Colonic mucosa (tissue), 4 donors: ENCODE results near the gene DLL4. TPM values are rescaled to one million over a fixed set of nuclear protein-coding genes. Genes with fewer than 3 reads are reported as not detected.

Source experiments
- DNase-seq: peaks from one replicate; pipeline ENCODE4 v3.0.0-alpha.2; 2020
- H3K27ac ChIP-seq: fragments of 200-600 bp; one replicate; pipeline ENCODE4 v1.8.0; 2021
- H3K27me3 ChIP-seq: fragments of 200-600 bp; one replicate; pipeline ENCODE4 v1.8.0; 2021
- H3K36me3 ChIP-seq: fragments of 200-600 bp; one replicate; pipeline ENCODE4 v1.8.0; 2021
- H3K4me1 ChIP-seq: fragments of 200-600 bp; one replicate; pipeline ENCODE4 v1.8.0; 2021; ENCODE audit warnings: mild to moderate bottlenecking
- H3K4me3 ChIP-seq: fragments of 200-600 bp; one replicate; pipeline ENCODE4 v1.8.0; 2021
- H3K9ac ChIP-seq, 2 donors: one replicate each; pipeline ENCODE4 v1.7.0; 2013; ENCODE audit warnings: control low read depth in 2 of 2, low read depth in 2 of 2, low read length in 2 of 2
- H3K9me3 ChIP-seq: fragments of 200-600 bp; one replicate; pipeline ENCODE4 v1.8.0; 2021
- intact Hi-C: fragments of 100-400 bp; cut with DNase I; formaldehyde crosslinking; loops from one replicate; pipeline ENCODE4 v1.14.1; 2022
- total RNA-seq, 2 donors: library from RNA; stranded (reverse); fragmentation: NEBNext Ultra II Directional in 1 of 2; extraction: Animal tissue kit (Norgen Biotek cat#: 25700) in 1 of 2; gene quantifications; one replicate each; pipeline ENCODE4 v1.2.1, GENCODE V29; 2021
- TF ChIP-seq, protein P1 (sequence below): fragments of 200-600 bp; IDR thresholded peaks from one replicate; pipeline ENCODE4 v1.8.0; 2022; ENCODE audit warnings: antibody characterized with exemption, mild to moderate bottlenecking
- donor health status: healthy.
- donor health status: DM: no; HTN: no; CAD: no.
- donor health status: DM: no; HTN: no; CAD: no.

Gene DLL4
- total RNA-seq, 2 donors from 2014 or later: 18.5 to 21.6 TPM

DNA sequence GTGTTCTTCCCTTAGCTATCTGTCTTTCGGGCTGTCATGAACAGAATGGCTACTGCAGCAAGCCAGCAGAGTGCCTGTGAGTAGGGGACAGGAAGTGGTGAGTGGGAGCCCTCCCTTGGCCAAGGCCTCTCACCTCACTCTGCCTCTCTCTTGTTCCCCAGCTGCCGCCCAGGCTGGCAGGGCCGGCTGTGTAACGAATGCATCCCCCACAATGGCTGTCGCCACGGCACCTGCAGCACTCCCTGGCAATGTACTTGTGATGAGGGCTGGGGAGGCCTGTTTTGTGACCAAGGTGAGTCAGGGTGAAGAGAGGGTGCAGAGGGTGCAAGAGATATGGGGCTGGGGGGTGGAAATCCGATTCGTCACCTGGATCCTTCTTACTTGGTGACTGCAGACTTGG lies 3.0 kb downstream of the DLL4 start:
- peak; percentile 50 for DNase-seq
- TF ChIP-seq, protein P1, sequence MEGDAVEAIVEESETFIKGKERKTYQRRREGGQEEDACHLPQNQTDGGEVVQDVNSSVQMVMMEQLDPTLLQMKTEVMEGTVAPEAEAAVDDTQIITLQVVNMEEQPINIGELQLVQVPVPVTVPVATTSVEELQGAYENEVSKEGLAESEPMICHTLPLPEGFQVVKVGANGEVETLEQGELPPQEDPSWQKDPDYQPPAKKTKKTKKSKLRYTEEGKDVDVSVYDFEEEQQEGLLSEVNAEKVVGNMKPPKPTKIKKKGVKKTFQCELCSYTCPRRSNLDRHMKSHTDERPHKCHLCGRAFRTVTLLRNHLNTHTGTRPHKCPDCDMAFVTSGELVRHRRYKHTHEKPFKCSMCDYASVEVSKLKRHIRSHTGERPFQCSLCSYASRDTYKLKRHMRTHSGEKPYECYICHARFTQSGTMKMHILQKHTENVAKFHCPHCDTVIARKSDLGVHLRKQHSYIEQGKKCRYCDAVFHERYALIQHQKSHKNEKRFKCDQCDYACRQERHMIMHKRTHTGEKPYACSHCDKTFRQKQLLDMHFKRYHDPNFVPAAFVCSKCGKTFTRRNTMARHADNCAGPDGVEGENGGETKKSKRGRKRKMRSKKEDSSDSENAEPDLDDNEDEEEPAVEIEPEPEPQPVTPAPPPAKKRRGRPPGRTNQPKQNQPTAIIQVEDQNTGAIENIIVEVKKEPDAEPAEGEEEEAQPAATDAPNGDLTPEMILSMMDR: no peak
- Histone ChIP-seq H3K4me3 (peak overlapping the region; percentile 52), H3K4me1 (peaks cover 12% of the 10 kb centered on the region), H3K9me3 (no peaks in the 10 kb centered on the region), H3K27me3 (peaks cover 15% of the 10 kb centered on the region), H3K36me3 (peaks cover 13% of the 10 kb centered on the region), H3K27ac (peak overlapping the region; percentile 71), H3K9ac (peak overlapping the region; percentile 38 to 93)
- intact Hi-C loops: no loop called here

DNA sequence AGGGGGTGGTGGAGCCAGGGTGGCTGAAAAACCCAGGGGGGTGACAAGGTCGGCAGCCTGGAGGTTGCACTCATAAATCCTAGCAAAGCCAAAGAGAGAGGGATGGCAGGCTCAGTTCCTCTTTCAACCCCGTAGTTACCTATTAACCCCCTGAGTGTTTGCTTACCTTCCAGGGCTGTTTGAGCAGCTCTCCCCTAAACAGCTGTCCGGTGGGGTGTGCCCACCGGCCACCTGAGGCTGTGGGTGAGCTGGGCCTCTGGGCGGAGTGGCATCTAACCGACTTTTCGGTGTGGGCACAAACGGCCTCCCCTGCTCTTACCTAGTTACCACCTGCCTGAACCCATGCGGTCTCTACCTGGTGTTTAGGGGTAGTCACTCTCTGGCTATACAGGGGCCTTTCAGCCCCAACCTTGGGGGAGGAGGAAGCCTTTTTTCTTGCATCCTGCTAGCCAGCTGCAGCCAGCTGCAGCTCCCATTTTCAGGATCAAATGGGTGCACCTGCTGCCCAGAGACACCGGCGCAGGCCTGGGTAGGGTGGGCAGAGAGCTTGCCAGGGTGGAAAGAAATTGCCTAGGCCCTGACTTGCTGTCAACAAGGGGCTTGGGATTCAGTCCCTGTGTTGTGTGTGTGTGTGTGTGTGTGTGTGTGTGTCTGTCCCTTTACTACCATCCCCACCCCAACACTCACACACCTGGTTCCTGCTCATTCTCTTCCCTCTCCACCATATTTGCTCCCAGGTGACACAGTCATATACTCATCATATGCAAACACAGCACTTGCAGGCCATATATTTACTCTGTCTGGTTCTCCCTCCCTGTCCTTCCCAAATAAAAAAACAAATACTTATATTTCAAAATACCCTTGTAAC lies 3.7 kb downstream of the DLL4 start:
- H3K27me3 ChIP-seq: peaks cover 9% of the 10 kb centered on the region
- peaks cover 9% of the 10 kb centered on the region for H3K4me1 ChIP-seq
- peak overlapping the region; percentile 52 for H3K4me3 ChIP-seq
- intact Hi-C loops: no loop called here
- TF ChIP-seq, protein P1: no peak
- peak; percentile 83 for DNase-seq
- peak overlapping the region; percentile 71 for H3K27ac ChIP-seq
- H3K36me3 ChIP-seq: peaks cover 13% of the 10 kb centered on the region
- H3K9me3 ChIP-seq: no peaks in the 10 kb centered on the region
- peak overlapping the region in 1 of 2 donors; percentile 93 for H3K9ac ChIP-seq

DNA sequence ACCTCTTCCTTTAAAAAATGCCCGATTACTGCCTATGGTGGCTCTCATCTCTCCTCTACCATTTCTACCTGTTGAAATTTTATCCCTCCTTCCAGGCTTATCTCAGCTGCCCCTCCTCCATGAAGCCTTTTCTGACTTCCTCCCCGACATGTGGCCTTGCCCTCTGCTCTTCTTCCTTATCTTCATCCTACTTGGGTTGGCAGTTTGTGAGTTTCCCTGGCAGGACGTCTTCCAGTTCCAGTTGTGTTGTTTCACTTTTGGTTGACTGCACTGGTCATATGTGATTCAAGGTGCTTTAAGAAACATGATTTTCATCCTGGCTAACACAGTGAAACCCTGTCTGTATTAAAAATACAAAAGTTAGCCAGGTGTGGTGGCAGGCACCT lies 4.4 kb downstream of the DLL4 start:
- TF ChIP-seq, protein P1: no peak
- intact Hi-C loops: no loop called here
- peaks cover 3% of the 10 kb centered on the region for H3K27me3 ChIP-seq
- H3K36me3 ChIP-seq: peaks cover 13% of the 10 kb centered on the region
- H3K27ac ChIP-seq: peak overlapping the region; percentile 71
- no peak overlapping the region for H3K4me3 ChIP-seq
- H3K4me1 ChIP-seq: peaks cover 2% of the 10 kb centered on the region
- H3K9me3 ChIP-seq: no peaks in the 10 kb centered on the region
- H3K9ac ChIP-seq: peak overlapping the region in 1 of 2 donors; percentile 93
- peak; percentile 80 for DNase-seq

DNA sequence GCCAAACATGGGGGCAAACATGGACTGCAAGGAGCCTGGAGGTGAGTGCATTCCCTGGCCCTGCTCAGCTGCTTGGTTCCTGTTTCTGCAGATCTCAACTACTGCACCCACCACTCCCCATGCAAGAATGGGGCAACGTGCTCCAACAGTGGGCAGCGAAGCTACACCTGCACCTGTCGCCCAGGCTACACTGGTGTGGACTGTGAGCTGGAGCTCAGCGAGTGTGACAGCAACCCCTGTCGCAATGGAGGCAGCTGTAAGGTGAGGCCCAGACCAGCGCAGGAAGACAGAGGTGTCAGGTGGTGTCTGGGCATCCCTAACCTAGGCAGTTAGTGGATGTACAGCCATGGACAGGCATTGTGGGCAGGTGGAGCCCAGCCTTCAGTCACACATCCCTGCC lies 5.3 kb downstream of the DLL4 start:
- no peaks in the 10 kb centered on the region for H3K4me1 ChIP-seq
- peak overlapping the region in 1 of 2 donors; percentile 47 for H3K9ac ChIP-seq
- H3K4me3 ChIP-seq: no peak overlapping the region
- H3K36me3 ChIP-seq: peaks cover 13% of the 10 kb centered on the region
- TF ChIP-seq, protein P1: no peak
- H3K27me3 ChIP-seq: no peaks in the 10 kb centered on the region
- intact Hi-C loops: no loop called here
- no peak overlapping the region for H3K27ac ChIP-seq
- DNase-seq: no peak
- H3K9me3 ChIP-seq: no peaks in the 10 kb centered on the region

DNA sequence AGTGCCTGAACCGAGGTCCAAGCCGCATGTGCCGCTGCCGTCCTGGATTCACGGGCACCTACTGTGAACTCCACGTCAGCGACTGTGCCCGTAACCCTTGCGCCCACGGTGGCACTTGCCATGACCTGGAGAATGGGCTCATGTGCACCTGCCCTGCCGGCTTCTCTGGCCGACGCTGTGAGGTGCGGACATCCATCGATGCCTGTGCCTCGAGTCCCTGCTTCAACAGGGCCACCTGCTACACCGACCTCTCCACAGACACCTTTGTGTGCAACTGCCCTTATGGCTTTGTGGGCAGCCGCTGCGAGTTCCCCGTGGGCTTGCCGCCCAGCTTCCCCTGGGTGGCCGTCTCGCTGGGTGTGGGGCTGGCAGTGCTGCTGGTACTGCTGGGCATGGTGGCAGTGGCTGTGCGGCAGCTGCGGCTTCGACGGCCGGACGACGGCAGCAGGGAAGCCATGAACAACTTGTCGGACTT lies 7.1 kb downstream of the DLL4 start:
- Histone ChIP-seq H3K4me3 (no peak overlapping the region), H3K27me3 (no peaks in the 10 kb centered on the region), H3K9me3 (no peaks in the 10 kb centered on the region), H3K4me1 (no peaks in the 10 kb centered on the region), H3K9ac (no peak overlapping the region), H3K36me3 (peaks cover 13% of the 10 kb centered on the region), H3K27ac (no peak overlapping the region)
- intact Hi-C loops: no loop called here
- TF ChIP-seq, protein P1: no peak
- no peak for DNase-seq
